ENCODE measurements around the gene DPYSL4.

DNA sequence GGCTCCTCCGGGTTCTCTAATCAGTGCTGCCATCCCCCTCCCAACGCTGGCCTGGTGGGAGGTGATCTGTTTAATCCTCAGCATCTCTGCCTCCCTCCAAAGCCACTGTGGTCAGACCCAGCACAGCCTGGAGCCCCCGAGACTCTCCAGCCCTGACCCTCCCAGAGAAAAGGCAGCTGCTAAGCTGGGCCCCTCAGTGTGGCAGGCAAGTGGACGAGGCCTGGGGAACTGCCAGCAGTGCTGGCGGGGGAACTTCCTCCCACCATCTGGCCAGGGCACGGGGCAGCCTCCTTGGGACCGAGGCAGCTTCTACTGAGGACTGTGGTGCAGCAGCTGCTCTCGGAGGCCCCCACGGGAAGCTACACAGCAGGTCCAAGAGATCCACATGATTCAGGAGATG is 51.1 kb downstream of the DPYSL4 start:
- no peak for TF ChIP-seq SUZ12 (IDR thresholded peaks at IDR 0.05; ENCODE audit: extremely low read depth, insufficient read depth, insufficient read length)
- TF ChIP-seq ZNF274 (IDR thresholded peaks at IDR 0.05; ENCODE audit: low read depth, low read length), result no peak
